Heart right ventricle (tissue), 16 donors: ENCODE results near the gene SAPCD2. TPM values are rescaled to one million over a fixed set of nuclear protein-coding genes. Genes with fewer than 3 reads are reported as not detected.

Source experiments
- ATAC-seq, 8 donors: fragments of 200-7000 bp; cut with Tn5 transposase; one replicate each; pipeline ENCODE4 v1.9.1; 2020; ENCODE audit warnings: mild to moderate bottlenecking in 8 of 8, moderate library complexity in 8 of 8, moderate number of reproducible peaks in 1 of 8
- DNase-seq, 2 donors: peaks; one replicate each; pipeline ENCODE4 v3.0.0-alpha.2; 2020
- H3K27ac ChIP-seq, 10 donors: fragments of 200-600 bp; sonication (generic) in 2 of 10; one replicate each; pipeline versions ENCODE4 v1.5.0 to v1.8.0; 2020 to 2022; ENCODE audit warnings: mild to moderate bottlenecking in 3 of 10
- H3K27me3 ChIP-seq, 7 donors: fragments of 200-600 bp; one replicate each; pipeline ENCODE4 v1.8.0; 2021 to 2022; ENCODE audit warnings: mild to moderate bottlenecking in 2 of 7
- H3K36me3 ChIP-seq, 9 donors: fragments of 200-600 bp; sonication (generic) in 1 of 9; one replicate each; pipeline versions ENCODE4 v1.5.0 to v1.8.0; 2020 to 2022; ENCODE audit warnings: mild to moderate bottlenecking in 2 of 9
- H3K4me1 ChIP-seq, 9 donors: fragments of 200-600 bp; sonication (generic) in 1 of 9; one replicate each; pipeline versions ENCODE4 v1.5.0 to v1.8.0; 2020 to 2022; ENCODE audit warnings: mild to moderate bottlenecking in 4 of 9
- H3K4me3 ChIP-seq, 10 donors: fragments of 200-600 bp; sonication (generic) in 2 of 10; one replicate each; pipeline versions ENCODE4 v1.5.0 to v1.8.0; 2020 to 2022; ENCODE audit warnings: mild to moderate bottlenecking in 7 of 10, moderate library complexity in 2 of 10
- H3K9me3 ChIP-seq, 11 donors: fragments of 200-600 bp in 10 of 11; sonication (generic) in 2 of 11; one replicate each; pipeline versions ENCODE4 v1.5.0 to v1.8.0; 2013 to 2022; ENCODE audit warnings: mild to moderate bottlenecking in 2 of 11, control low read depth in 1 of 11, moderate library complexity in 1 of 11
- WGBS, 2 donors: extraction: QIAGEN DNeasy Blood & Tissue Kit; methylation state at CpG; one replicate each; pipeline ENCODE4 v1.1.7; 2013; ENCODE audit warnings: inconsistent platforms in 1 of 2; 5-methylcytosine and 5-hydroxymethylcytosine counted together
- intact Hi-C, 10 donors: fragments of 100-400 bp; cut with DNase I; formaldehyde crosslinking; loops; one replicate each; pipeline versions ENCODE4 v1.11.1 to v1.14.2; 2022
- polyA plus RNA-seq, 2 donors: library from polyadenylated mRNA; stranded (reverse); fragments of 200-250 nt; gene quantifications; one replicate each; pipeline ENCODE4 v1.2.3, GENCODE V29; 2013
- total RNA-seq, 10 donors: library from RNA; stranded (reverse); fragmentation: NEBNext Ultra II Directional in 3 of 10; extraction: Animal tissue kit (Norgen Biotek cat#: 25700) in 3 of 10; gene quantifications; one replicate each; pipeline versions ENCODE4 v1.2.1 to v1.2.4, GENCODE V29; 2021 to 2023
- TF ChIP-seq, protein P1 (sequence below), 9 donors: fragments of 200-600 bp; sonication (generic) in 2 of 9; IDR thresholded peaks; one replicate each; pipeline versions ENCODE4 v1.5.0 to v1.8.0; 2021 to 2022; ENCODE audit warnings: antibody characterized with exemption in 9 of 9, mild to moderate bottlenecking in 5 of 9, moderate library complexity in 1 of 9
- donor health status: Arrhythmogenic right ventricular cardiomyopathy.
- donor health status: ischemic (EF 13 %, LVEDD 7.1; RV severe dilation, severe dysfunction).
- donor health status: healthy with polysubstance abuse.
- donor health status: DM: no; HTN: yes; CAD: no.
- donor health status: DM: no; HTN: no; CAD: no.
- donor health status: ischemic (EF 25% LVEDD 6.9; RV normal size, moderate dysfunction).
- donor health status: ischemic (EF 25% LVEDD 5.7; RV mildly dilated, moderate dysfunction).
- donor health status: healthy.
- donor health status: DM: yes; HTN: yes; CAD: no.
- donor health status: Ischemic cardiomyopathy.
- donor health status: ischemic (EF 35%, LVEDD 5.7; RV mildly dilated, moderate dysfunction).
- donor health status: nonischemic (EF 11% LVEDD 7.7; RV severe dilation, severe dysfunction).
- donor health status: DM: yes; HTN: yes; CAD: no.
- donor health status: PGD.
- donor health status: ischemic (EF 29% LVEDD 5.4; RV normal size, mild dysfunction).
- donor health status: nonischemic (EF 23%, LVEDD 6.1; RV moderate dilation, normal function).

SAPCD2 gene
- total and polyA plus RNA-seq, 12 donors = 0.06 to 1.1 (median 0.13) TPM; not detected in 1

GRCh38 chr9:137019891-137020683 is 50.3 kb downstream of the SAPCD2 start:
- Histone ChIP-seq H3K36me3 (peaks cover 0 to 62% (median 18%) of the 10 kb centered on the region in 9 donors), H3K9me3 (no peaks in the 10 kb centered on the region), H3K27ac (no peak overlapping the region), H3K4me3 (no peak overlapping the region), H3K4me1 (no peaks in the 10 kb centered on the region), H3K27me3 (no peaks in the 10 kb centered on the region)
- no peak for ATAC-seq
- no peak for DNase-seq
- intact Hi-C loops = loop anchor here in 1 of 10 donors (10.0 kb wide), 1 partner anchor 175 kb away; the partner anchor contains the start of genes AJM1 and PHPT1
- 95% methylated on average over 34 of the region's 34 CpGs for WGBS, 2 donors
- TF ChIP-seq, protein P1, sequence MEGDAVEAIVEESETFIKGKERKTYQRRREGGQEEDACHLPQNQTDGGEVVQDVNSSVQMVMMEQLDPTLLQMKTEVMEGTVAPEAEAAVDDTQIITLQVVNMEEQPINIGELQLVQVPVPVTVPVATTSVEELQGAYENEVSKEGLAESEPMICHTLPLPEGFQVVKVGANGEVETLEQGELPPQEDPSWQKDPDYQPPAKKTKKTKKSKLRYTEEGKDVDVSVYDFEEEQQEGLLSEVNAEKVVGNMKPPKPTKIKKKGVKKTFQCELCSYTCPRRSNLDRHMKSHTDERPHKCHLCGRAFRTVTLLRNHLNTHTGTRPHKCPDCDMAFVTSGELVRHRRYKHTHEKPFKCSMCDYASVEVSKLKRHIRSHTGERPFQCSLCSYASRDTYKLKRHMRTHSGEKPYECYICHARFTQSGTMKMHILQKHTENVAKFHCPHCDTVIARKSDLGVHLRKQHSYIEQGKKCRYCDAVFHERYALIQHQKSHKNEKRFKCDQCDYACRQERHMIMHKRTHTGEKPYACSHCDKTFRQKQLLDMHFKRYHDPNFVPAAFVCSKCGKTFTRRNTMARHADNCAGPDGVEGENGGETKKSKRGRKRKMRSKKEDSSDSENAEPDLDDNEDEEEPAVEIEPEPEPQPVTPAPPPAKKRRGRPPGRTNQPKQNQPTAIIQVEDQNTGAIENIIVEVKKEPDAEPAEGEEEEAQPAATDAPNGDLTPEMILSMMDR (IDR thresholded peaks at IDR 0.05) = no peak

DNA sequence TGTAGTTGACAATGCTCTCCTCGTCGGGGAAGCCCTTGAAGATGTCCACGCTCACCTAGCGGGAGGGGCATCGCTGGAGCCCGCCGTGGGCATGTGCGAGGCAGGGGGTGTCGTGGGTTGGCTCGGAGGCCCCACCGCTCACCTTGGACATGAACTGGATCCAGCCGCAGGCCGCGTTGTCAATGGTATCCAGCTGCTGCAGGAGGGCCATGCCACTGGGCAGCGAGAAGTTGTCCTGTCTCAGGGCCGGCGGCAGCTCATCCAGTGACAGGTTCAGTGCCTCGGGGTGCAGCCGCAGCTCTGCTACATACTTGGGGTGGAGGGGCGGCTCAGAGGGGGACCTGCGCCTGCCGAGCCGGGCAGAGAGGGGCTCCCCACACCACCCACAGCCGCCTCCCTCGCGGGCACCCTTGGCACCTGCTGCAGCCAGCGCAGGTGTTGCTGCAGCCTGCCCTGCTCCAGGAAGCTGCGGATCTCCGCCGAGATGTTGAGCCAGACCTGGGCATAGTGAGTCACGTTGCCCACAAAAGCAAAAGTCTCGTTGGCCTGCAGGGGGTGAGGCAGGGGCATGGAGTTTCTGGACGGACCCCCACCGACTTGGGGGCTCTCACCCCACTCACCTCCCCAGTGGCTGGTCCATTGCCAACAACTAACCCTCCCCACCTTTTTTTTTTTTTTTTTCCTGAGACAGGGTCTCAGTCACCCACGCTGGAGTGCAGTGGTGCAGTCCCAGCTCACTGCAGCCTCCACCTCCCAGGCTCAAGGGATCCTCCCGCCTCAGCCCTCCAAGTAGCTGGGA is 51.4 kb downstream of the SAPCD2 start:
- no peaks in the 10 kb centered on the region for H3K27me3 ChIP-seq
- no peaks in the 10 kb centered on the region for H3K4me1 ChIP-seq
- H3K9me3 ChIP-seq = no peaks in the 10 kb centered on the region
- 93 to 94% methylated on average over 36 of the region's 36 CpGs for WGBS, 2 donors
- peaks cover 0 to 73% (median 18%) of the 10 kb centered on the region in 9 donors for H3K36me3 ChIP-seq
- H3K27ac ChIP-seq = no peak overlapping the region
- TF ChIP-seq, protein P1 (IDR thresholded peaks at IDR 0.05) = no peak
- ATAC-seq (no peak), DNase-seq (no peak)
- intact Hi-C loops = no loop called here
- H3K4me3 ChIP-seq = no peak overlapping the region

- 94 to 95% methylated on average over 44 to 45 of the region's 45 CpGs for WGBS, 2 donors
- no peak for ATAC-seq
- Histone ChIP-seq H3K9me3 (no peaks in the 10 kb centered on the region), H3K36me3 (peaks cover 0 to 83% (median 18%) of the 10 kb centered on the region in 9 donors), H3K4me3 (no peak overlapping the region), H3K4me1 (no peaks in the 10 kb centered on the region), H3K27ac (no peak overlapping the region), H3K27me3 (no peaks in the 10 kb centered on the region)
- intact Hi-C loops = no loop called here
- TF ChIP-seq, protein P1 (IDR thresholded peaks at IDR 0.05) = no peak
- DNase-seq = no peak
These were observed 52.4 kb downstream of the SAPCD2 start for GRCh38 chr9:137017791-137018497.

DNA sequence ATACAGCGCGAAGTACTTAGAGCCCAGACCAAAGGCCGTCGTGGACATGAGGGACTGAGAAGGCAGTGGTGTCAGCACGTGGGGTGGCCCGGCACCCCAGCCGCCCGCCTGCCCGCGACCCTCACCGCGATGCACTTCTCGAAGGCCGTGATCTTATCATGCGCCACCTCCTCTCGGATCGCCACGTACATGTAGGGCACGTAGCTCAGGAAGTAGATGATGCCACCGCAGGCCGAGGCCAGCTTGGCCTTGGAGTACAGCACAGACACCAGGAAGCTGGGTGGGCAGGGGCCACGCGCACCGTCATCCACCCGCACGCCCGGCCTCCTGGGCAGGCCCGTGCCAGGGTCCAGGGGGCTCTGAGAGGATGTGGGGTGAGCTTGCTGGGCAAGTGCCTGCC is 53.3 kb downstream of the SAPCD2 start:
- H3K9me3 ChIP-seq = no peaks in the 10 kb centered on the region
- no peaks in the 10 kb centered on the region for H3K4me1 ChIP-seq
- TF ChIP-seq, protein P1 (IDR thresholded peaks at IDR 0.05) = no peak
- 97% methylated on average over 27 to 28 of the region's 28 CpGs for WGBS, 2 donors
- ATAC-seq (no peak), DNase-seq (no peak)
- intact Hi-C loops = no loop called here
- peaks cover 0 to 87% (median 24%) of the 10 kb centered on the region in 9 donors for H3K36me3 ChIP-seq
- no peak overlapping the region for H3K27ac ChIP-seq
- H3K27me3 ChIP-seq = no peaks in the 10 kb centered on the region
- no peak overlapping the region for H3K4me3 ChIP-seq
